ENCODE data around the gene SEC14L6. TPM values are rescaled to one million over a fixed set of nuclear protein-coding genes. Genes with fewer than 3 reads are reported as not detected.

The SEC14L6 gene
- total RNA-seq, 1 donor from 2014 or later, result 0.16 TPM

GRCh38 chr22:30565341-30565740 is 18.8 kb upstream of the SEC14L6 start:
- Mint-ChIP-seq H3K4me3 (ENCODE audit: unreplicated experiment) (no peak overlapping the region), H3K27ac (ENCODE audit: unreplicated experiment) (no peak overlapping the region), H3K36me3 (ENCODE audit: low read depth, unreplicated experiment) (no peaks in the 10 kb centered on the region), H3K4me1 (ENCODE audit: low read depth, unreplicated experiment) (no peaks in the 10 kb centered on the region), H3K9me3 (ENCODE audit: unreplicated experiment) (no peaks in the 10 kb centered on the region), H3K27me3 (ENCODE audit: low read depth, unreplicated experiment) (peaks cover 33% of the 10 kb centered on the region)
- H3K36me3 ChIP-seq (ENCODE audit: insufficient read depth, low read length), result no peaks in the 10 kb centered on the region
- no peak overlapping the region for H3K4me3 ChIP-seq (ENCODE audit: insufficient read depth, low read depth, low read length)
- no peaks in the 10 kb centered on the region for H3K9me3 ChIP-seq (ENCODE audit: insufficient read depth, low read depth, low read length)
- H3K4me2 ChIP-seq (ENCODE audit: low read length), result no peak overlapping the region
- H3K9ac ChIP-seq (ENCODE audit: low read length), result no peak overlapping the region
- DNase-seq (ENCODE audit: low read depth) (no peak), FAIRE-seq (no peak)
- no peak overlapping the region for H2AFZ ChIP-seq (ENCODE audit: low read depth, low read length)
- peaks cover 6% of the 10 kb centered on the region for H3K4me1 ChIP-seq (ENCODE audit: insufficient read depth, low read length)
- H4K20me1 ChIP-seq (ENCODE audit: insufficient read depth, low read length), result no peaks in the 10 kb centered on the region
- H3K27ac ChIP-seq (ENCODE audit: low read depth, low read length), result no peak overlapping the region
- H3K79me2 ChIP-seq (ENCODE audit: insufficient read depth, low read length), result no peaks in the 10 kb centered on the region
- no peak for TF ChIP-seq EZH2 (IDR thresholded peaks at IDR 0.05; ENCODE audit: insufficient read depth, low read length)
- TF ChIP-seq CTCF (IDR thresholded peaks at IDR 0.05; ENCODE audit: insufficient read depth, low read depth, low read length), result no peak
- peaks cover 9% of the 10 kb centered on the region for H3K27me3 ChIP-seq (ENCODE audit: insufficient read depth, low read length)

- no peak overlapping the region for H3K27ac Mint-ChIP-seq (ENCODE audit: unreplicated experiment)
- FAIRE-seq (no peak), DNase-seq (ENCODE audit: low read depth) (no peak)
- no peak for TF ChIP-seq CTCF (IDR thresholded peaks at IDR 0.05; ENCODE audit: insufficient read depth, low read depth, low read length)
- TF ChIP-seq EZH2 (IDR thresholded peaks at IDR 0.05; ENCODE audit: insufficient read depth, low read length), result no peak
- H3K27me3 Mint-ChIP-seq (ENCODE audit: low read depth, unreplicated experiment), result peaks cover 33% of the 10 kb centered on the region
- Histone ChIP-seq H3K36me3 (ENCODE audit: insufficient read depth, low read length) (no peaks in the 10 kb centered on the region), H3K4me2 (ENCODE audit: low read length) (no peak overlapping the region), H3K27me3 (ENCODE audit: insufficient read depth, low read length) (peaks cover 9% of the 10 kb centered on the region), H3K4me3 (ENCODE audit: insufficient read depth, low read depth, low read length) (no peak overlapping the region), H3K4me1 (ENCODE audit: insufficient read depth, low read length) (peaks cover 6% of the 10 kb centered on the region), H3K27ac (ENCODE audit: low read depth, low read length) (no peak overlapping the region), H3K79me2 (ENCODE audit: insufficient read depth, low read length) (no peaks in the 10 kb centered on the region), H3K9me3 (ENCODE audit: insufficient read depth, low read depth, low read length) (no peaks in the 10 kb centered on the region), H3K9ac (ENCODE audit: low read length) (no peak overlapping the region), H4K20me1 (ENCODE audit: insufficient read depth, low read length) (no peaks in the 10 kb centered on the region), H2AFZ (ENCODE audit: low read depth, low read length) (no peak overlapping the region)
- no peak overlapping the region for H3K4me3 Mint-ChIP-seq (ENCODE audit: unreplicated experiment)
- no peaks in the 10 kb centered on the region for H3K36me3 Mint-ChIP-seq (ENCODE audit: low read depth, unreplicated experiment)
- no peaks in the 10 kb centered on the region for H3K4me1 Mint-ChIP-seq (ENCODE audit: low read depth, unreplicated experiment)
- no peaks in the 10 kb centered on the region for H3K9me3 Mint-ChIP-seq (ENCODE audit: unreplicated experiment)
Observed at GRCh38 chr22:30564761-30565119, 18.2 kb upstream of the SEC14L6 start.

- Histone ChIP-seq H3K27me3 (ENCODE audit: insufficient read depth, low read length) (peaks cover 7% of the 10 kb centered on the region), H3K36me3 (ENCODE audit: insufficient read depth, low read length) (no peaks in the 10 kb centered on the region), H3K4me1 (ENCODE audit: insufficient read depth, low read length) (peaks cover 6% of the 10 kb centered on the region), H3K4me2 (ENCODE audit: low read length) (no peak overlapping the region), H3K79me2 (ENCODE audit: insufficient read depth, low read length) (no peaks in the 10 kb centered on the region), H3K9ac (ENCODE audit: low read length) (no peak overlapping the region), H2AFZ (ENCODE audit: low read depth, low read length) (no peak overlapping the region), H3K9me3 (ENCODE audit: insufficient read depth, low read depth, low read length) (no peaks in the 10 kb centered on the region), H4K20me1 (ENCODE audit: insufficient read depth, low read length) (no peaks in the 10 kb centered on the region), H3K4me3 (ENCODE audit: insufficient read depth, low read depth, low read length) (no peak overlapping the region), H3K27ac (ENCODE audit: low read depth, low read length) (no peak overlapping the region)
- TF ChIP-seq CTCF (IDR thresholded peaks at IDR 0.05; ENCODE audit: insufficient read depth, low read depth, low read length), result no peak
- TF ChIP-seq EZH2 (IDR thresholded peaks at IDR 0.05; ENCODE audit: insufficient read depth, low read length), result no peak
- DNase-seq (ENCODE audit: low read depth) (no peak), FAIRE-seq (no peak)
- no peaks in the 10 kb centered on the region for H3K9me3 Mint-ChIP-seq (ENCODE audit: unreplicated experiment)
- no peak overlapping the region for H3K27ac Mint-ChIP-seq (ENCODE audit: unreplicated experiment)
- peaks cover 31% of the 10 kb centered on the region for H3K27me3 Mint-ChIP-seq (ENCODE audit: low read depth, unreplicated experiment)
- H3K4me3 Mint-ChIP-seq (ENCODE audit: unreplicated experiment), result no peak overlapping the region
- H3K4me1 Mint-ChIP-seq (ENCODE audit: low read depth, unreplicated experiment), result no peaks in the 10 kb centered on the region
- no peaks in the 10 kb centered on the region for H3K36me3 Mint-ChIP-seq (ENCODE audit: low read depth, unreplicated experiment)
Observed at GRCh38 chr22:30564045-30564760, 17.7 kb upstream of the SEC14L6 start.
